Measurements from ENCODE around the gene NFIB.

- TF ChIP-seq, protein P1, sequence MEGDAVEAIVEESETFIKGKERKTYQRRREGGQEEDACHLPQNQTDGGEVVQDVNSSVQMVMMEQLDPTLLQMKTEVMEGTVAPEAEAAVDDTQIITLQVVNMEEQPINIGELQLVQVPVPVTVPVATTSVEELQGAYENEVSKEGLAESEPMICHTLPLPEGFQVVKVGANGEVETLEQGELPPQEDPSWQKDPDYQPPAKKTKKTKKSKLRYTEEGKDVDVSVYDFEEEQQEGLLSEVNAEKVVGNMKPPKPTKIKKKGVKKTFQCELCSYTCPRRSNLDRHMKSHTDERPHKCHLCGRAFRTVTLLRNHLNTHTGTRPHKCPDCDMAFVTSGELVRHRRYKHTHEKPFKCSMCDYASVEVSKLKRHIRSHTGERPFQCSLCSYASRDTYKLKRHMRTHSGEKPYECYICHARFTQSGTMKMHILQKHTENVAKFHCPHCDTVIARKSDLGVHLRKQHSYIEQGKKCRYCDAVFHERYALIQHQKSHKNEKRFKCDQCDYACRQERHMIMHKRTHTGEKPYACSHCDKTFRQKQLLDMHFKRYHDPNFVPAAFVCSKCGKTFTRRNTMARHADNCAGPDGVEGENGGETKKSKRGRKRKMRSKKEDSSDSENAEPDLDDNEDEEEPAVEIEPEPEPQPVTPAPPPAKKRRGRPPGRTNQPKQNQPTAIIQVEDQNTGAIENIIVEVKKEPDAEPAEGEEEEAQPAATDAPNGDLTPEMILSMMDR (IDR thresholded peaks at IDR 0.05), result no peak
- TF ChIP-seq ZFX (IDR thresholded peaks at IDR 0.05; ENCODE audit: borderline replicate concordance), result no peak
These were observed 35.6 kb downstream of the NFIB start for GRCh38 chr9:14278291-14278721.

Data from 22Rv1 (cell line).